HG03520 (cell line): ENCODE data around the gene ADAMTSL3.
"Not testable (repeated sequence)": the region's sequence is repeated elsewhere in the genome, so short reads cannot be mapped to it uniquely, and the experiment has no call there.

Source experiments
- ATAC-seq: cut with Tn5 transposase; IDR thresholded peaks from one replicate; pipeline ENCODE4 v1.9.1; 2021; ENCODE audit warnings: mild to moderate bottlenecking, moderate library complexity; ENCODE audit not compliant: unreplicated experiment

The ADAMTSL3 gene

GRCh38 chr15:84078038-84078437 lies 424.1 kb downstream of the ADAMTSL3 start:
- not testable (repeated sequence) for ATAC-seq

GRCh38 chr15:84079325-84079884 lies 425.5 kb downstream of the ADAMTSL3 start:
- not testable (repeated sequence) for ATAC-seq

GRCh38 chr15:84079885-84080777 lies 426.2 kb downstream of the ADAMTSL3 start:
- peak; percentile 97 for ATAC-seq

GRCh38 chr15:84080778-84081084 lies 426.8 kb downstream of the ADAMTSL3 start:
- not testable (repeated sequence) for ATAC-seq

- ATAC-seq = no peak
Observed at GRCh38 chr15:84081391-84082168, 427.7 kb downstream of the ADAMTSL3 start.

GRCh38 chr15:84082739-84083138 lies 428.8 kb downstream of the ADAMTSL3 start:
- no peak for ATAC-seq

- not testable (repeated sequence) for ATAC-seq
Observed at GRCh38 chr15:84086071-84086470, 432.1 kb downstream of the ADAMTSL3 start.
